AG09309 (cell line): ENCODE measurements around the gene ITPK1.

ENCODE experiments used
- DNase-seq: peaks from one replicate; pipeline ENCODE4 v3.0.0-alpha.2; 2010; ENCODE audit warnings: low read depth
- H3K4me3 ChIP-seq: 2 replicates; pipeline ENCODE4 v1.5.1; 2011; ENCODE audit warnings: mild to moderate bottlenecking, low read depth, low read length, moderate library complexity; ENCODE audit not compliant: control insufficient read depth
- TF ChIP-seq, protein P1 (sequence below): IDR thresholded peaks from 2 replicates; pipeline ENCODE4 v1.5.1; 2011; ENCODE audit warnings: mild to moderate bottlenecking, low read depth, low read length, inconsistent platforms; ENCODE audit not compliant: insufficient read depth, control insufficient read depth; ENCODE audit errors: missing control alignments

The ITPK1 gene

DNA sequence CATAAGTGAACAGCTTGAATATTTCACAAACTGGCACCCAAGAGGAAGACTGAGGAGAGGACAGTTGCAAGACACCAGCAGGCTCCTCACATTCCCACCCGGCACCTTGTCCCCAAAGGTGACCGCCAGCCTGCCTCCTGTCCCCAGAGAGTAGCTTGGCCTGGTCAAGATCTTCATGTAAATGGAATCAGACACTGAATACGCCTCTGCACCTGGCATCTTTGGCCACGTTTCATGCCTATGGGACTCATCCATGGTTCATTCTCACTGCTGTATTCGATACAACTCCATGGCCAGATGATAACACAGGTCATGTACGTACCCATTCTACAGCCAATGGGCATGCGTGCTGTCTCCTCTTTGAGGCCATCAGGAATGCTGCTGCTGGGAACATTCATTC, 60.8 kb downstream of the ITPK1 start:
- TF ChIP-seq, protein P1, sequence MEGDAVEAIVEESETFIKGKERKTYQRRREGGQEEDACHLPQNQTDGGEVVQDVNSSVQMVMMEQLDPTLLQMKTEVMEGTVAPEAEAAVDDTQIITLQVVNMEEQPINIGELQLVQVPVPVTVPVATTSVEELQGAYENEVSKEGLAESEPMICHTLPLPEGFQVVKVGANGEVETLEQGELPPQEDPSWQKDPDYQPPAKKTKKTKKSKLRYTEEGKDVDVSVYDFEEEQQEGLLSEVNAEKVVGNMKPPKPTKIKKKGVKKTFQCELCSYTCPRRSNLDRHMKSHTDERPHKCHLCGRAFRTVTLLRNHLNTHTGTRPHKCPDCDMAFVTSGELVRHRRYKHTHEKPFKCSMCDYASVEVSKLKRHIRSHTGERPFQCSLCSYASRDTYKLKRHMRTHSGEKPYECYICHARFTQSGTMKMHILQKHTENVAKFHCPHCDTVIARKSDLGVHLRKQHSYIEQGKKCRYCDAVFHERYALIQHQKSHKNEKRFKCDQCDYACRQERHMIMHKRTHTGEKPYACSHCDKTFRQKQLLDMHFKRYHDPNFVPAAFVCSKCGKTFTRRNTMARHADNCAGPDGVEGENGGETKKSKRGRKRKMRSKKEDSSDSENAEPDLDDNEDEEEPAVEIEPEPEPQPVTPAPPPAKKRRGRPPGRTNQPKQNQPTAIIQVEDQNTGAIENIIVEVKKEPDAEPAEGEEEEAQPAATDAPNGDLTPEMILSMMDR = no peak
- no peak overlapping the region for H3K4me3 ChIP-seq
- DNase-seq = no peak

DNA sequence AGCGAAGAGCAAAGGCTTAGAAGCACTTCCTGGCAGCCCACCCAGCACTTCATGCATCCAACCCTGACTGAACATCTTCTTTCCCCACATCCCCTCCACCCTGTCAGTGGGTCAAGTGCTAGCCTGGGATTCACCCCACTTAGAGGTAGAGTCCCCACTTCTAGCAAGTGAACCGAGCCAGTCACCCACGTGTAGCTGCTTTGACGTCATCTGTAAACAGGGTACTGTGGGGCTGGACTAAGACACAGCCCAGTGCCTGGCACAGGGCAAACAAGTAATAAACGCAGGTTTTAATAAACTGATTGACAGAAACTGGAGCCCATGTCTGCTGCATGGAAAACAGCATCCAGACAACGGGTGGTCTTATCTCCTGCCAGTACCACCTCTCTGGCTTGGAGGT, 61.7 kb downstream of the ITPK1 start:
- TF ChIP-seq, protein P1 = no peak
- no peak overlapping the region for H3K4me3 ChIP-seq
- no peak for DNase-seq

DNA sequence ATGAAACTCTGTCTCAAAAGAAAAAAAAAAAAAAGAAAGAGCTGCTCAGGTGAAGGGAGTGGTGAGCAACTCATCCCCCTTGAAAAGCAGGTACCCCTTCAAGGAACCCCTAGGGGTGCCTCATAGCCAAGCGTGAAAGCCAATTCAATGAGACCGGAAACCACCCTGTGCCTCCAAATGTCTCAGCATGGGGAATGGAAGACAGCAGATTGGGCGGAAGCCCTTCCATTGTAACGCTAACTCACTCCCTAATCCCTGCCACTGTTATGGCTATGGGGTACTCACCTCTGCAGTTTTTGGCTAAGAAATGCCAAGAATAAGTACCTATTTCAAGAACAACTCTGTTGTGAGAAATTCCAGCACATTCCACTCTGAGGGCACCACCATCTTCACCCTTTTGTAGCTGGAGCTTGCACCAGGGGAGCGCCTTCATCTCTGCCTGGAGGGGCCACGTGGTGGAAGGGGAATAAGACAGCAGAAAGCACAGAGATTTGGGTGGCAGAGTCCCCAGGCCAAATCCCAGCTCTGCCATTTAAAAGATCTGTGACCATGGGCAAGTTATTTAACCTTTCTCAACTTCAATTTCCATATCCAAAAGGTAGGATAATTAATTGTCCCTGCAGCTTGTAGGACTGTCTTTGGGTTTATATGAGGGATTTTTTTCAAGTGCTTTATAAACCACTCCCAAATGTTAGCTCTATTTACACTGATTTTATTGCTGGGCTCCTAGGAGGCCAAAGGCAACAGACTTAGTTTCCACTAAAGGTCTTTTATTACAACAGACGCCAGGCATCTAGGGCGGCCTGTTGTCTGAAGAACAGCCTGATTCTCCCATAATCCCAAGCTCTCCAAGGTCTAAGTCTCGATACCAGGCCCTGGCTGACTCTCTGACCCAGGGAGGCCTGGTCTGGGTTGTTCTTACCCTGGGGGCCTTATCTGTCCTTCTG, 63.9 kb downstream of the ITPK1 start:
- TF ChIP-seq, protein P1 = no peak
- H3K4me3 ChIP-seq = no peak overlapping the region
- no peak for DNase-seq

DNA sequence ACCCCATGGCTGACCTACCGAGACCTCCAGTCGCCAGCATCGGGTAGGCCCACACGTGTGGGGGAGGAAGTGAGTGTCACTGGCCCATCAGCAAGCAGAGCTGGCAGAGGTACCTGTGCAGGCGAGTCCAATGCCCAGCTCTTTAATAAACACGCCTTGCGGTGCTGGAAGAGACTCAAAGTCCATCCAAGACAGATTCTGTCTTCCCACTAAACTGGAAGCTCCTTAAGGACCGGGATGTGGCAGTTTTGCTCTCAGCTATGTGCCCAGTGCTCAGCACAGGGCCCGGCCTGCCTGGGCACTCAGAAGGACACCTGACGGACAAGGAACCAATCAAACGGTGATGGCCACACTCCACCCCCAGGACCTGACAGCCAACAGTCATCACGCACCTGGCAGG, 65.0 kb downstream of the ITPK1 start:
- no peak for DNase-seq
- TF ChIP-seq, protein P1 = no peak
- H3K4me3 ChIP-seq = no peak overlapping the region

DNA sequence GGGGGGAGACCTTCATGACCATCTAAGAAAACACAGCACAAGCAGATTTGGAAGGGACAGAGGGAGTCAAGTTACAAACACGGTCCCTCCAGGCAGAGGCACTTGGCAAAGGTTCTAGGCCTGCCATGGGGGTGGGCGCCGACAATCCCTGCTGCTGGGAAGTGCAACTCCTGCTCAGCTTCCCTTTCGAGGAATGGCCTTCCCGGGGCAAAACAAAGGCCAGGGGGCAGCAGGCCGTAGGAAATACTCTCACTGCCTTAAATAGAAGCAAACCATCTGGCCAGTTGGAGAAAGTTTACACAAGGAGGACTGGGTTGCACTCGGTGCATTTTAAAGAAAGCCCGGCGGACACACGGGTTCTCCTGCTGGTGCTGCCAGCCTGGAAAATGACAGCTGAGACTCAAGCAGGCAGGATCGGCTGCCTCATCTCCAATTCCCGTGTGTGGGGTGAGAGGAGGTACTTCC, 65.8 kb downstream of the ITPK1 start:
- H3K4me3 ChIP-seq = no peak overlapping the region
- TF ChIP-seq, protein P1 = no peak
- no peak for DNase-seq

DNA sequence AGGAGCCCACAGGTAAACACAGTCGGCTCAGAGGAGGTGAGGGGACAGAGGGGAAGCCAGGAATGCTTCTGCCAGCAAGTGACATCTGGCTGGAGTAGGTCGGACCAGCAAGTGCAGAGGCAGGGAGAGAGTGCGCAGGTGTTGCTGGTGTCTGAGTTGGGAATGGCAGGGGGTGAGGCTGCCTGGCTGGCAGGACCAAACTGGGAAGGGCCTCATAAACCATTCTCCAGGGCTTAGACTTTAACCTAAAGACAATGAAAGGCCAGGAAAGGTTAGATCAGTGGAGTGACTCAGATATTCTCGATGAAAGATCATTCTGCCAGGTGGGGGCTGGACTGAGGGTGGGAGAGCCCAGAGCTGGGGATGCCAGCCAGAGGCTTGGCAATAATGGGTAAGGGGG, 66.4 kb downstream of the ITPK1 start:
- TF ChIP-seq, protein P1 = no peak
- DNase-seq = no peak
- H3K4me3 ChIP-seq = no peak overlapping the region
